Vagina (tissue), 2 donors: Measurements from ENCODE around the gene PRKAR1B.

Experiments used
- CTCF ChIP-seq, 3 experiments: fragments of 450-650 bp in 2 of 3; fragments of 200-600 bp in 1 of 3; sonication (generic) in 1 of 3; IDR thresholded peaks; one replicate each; pipeline ENCODE4 v1.5.1; 2017 to 2019; ENCODE audit warnings: antibody characterized with exemption in 3 of 3, mild to moderate bottlenecking in 2 of 3, moderate library complexity in 2 of 3
- POLR2AphosphoS5 ChIP-seq, 2 donors: sonication (generic); formaldehyde crosslinking; IDR thresholded peaks; one replicate each; pipeline ENCODE4 v1.9.0; 2017; ENCODE audit warnings: antibody characterized with exemption in 2 of 2, mild to moderate bottlenecking in 2 of 2, low read depth in 1 of 2; ENCODE audit not compliant: insufficient read depth in 1 of 2

GRCh38 chr7:574661-575395, 152.3 kb downstream of the PRKAR1B start:
- no peak for TF ChIP-seq CTCF (IDR thresholded peaks at IDR 0.05)
- no peak for TF ChIP-seq POLR2AphosphoS5 (IDR thresholded peaks at IDR 0.05; ENCODE audit: insufficient read depth in 1 of 2, low read depth in 1 of 2)
